GM23338 (cell line): Measurements from ENCODE around the gene SDHA.
"Not testable (repeated sequence)": the region's sequence is repeated elsewhere in the genome, so short reads cannot be mapped to it uniquely, and the experiment has no call there.

Source experiments
- EZH2 ChIP-seq: fragments of 200-600 bp; sonication (generic); IDR thresholded peaks from one replicate; pipeline ENCODE4 v1.8.0; 2017; ENCODE audit warnings: antibody characterized with exemption, mild to moderate bottlenecking, low read depth; ENCODE audit not compliant: unreplicated experiment
- POLR2AphosphoS5 ChIP-seq: IDR thresholded peaks from 2 replicates; pipeline ENCODE4 v1.6.1; 2016; ENCODE audit warnings: antibody characterized with exemption, low read depth
- ZNF114 ChIP-seq: fragments of 250-450 bp; sonication (Bioruptor Pico); IDR thresholded peaks from 2 replicates; pipeline ENCODE4 v1.5.0; 2020; ENCODE audit warnings: mild to moderate bottlenecking, moderate library complexity
- TF ChIP-seq, protein P1 (sequence below), 2 experiments: fragments of 200-600 bp in 1 of 2; sonication (generic) in 1 of 2; conservative IDR thresholded peaks; 2 replicates each; pipeline versions ENCODE4 v1.5.1 to v1.6.1; 2016 to 2017; ENCODE audit warnings: antibody characterized with exemption in 2 of 2, low read depth in 2 of 2, mild to moderate bottlenecking in 2 of 2, moderate library complexity in 1 of 2

DNA sequence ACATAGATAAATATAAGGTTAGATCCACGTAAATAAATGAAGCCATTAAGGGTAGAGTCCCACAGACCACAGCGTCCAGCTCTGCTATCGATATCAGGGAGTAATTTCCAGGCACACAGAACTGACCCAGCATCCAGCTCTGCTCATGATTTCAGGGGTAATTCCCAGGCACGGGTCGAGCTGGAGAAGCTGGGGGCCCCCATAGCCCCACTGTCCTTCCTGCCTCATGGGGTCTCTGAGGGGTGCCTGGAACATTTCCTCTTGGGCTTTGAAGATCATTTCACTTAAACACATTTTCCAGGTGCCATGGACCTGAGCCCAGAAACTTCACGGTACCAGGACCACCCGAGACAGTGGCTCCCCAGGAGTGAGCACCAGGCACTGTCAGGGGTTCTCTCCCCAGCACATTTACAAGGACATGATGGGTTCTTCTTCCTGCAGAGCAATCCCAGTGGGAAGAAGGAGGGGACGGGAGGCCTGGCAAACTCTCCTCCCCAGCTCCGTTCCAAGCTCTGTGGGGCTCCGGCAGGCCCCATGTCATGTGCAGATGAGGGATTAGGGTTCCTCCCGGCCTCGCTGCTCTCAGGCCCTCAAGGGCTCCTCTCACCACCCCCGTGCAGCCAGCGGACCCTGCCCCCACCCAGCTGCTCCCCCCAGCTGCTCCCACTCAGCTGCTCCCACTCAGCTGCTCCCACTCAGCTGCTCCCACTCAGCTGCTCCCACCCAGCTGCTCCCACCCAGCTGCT, 80.0 kb downstream of the SDHA start:
- not testable (repeated sequence) for TF ChIP-seq ZNF114 (CRISPR knock-in tag); POLR2AphosphoS5; EZH2
- TF ChIP-seq, protein P1, sequence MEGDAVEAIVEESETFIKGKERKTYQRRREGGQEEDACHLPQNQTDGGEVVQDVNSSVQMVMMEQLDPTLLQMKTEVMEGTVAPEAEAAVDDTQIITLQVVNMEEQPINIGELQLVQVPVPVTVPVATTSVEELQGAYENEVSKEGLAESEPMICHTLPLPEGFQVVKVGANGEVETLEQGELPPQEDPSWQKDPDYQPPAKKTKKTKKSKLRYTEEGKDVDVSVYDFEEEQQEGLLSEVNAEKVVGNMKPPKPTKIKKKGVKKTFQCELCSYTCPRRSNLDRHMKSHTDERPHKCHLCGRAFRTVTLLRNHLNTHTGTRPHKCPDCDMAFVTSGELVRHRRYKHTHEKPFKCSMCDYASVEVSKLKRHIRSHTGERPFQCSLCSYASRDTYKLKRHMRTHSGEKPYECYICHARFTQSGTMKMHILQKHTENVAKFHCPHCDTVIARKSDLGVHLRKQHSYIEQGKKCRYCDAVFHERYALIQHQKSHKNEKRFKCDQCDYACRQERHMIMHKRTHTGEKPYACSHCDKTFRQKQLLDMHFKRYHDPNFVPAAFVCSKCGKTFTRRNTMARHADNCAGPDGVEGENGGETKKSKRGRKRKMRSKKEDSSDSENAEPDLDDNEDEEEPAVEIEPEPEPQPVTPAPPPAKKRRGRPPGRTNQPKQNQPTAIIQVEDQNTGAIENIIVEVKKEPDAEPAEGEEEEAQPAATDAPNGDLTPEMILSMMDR (conservative IDR thresholded peaks at IDR 0.05; ENCODE audit: low read depth in 2 of 2) = not testable (repeated sequence)
